HEK293T (cell line): Measurements from ENCODE around the gene SEPTIN5.

ENCODE experiments used
- CTCF ChIA-PET: fragments of 350-600 bp; formaldehyde crosslinking; extraction: SDS; loops from one replicate; lab custom pipeline; 2021; ENCODE audit warnings: antibody characterized with exemption, inconsistent platforms; lab: Yijun Ruan, JAX
- POLR2A ChIA-PET: fragments of 350-600 bp; formaldehyde crosslinking; extraction: SDS; loops from one replicate; lab custom pipeline; 2020; ENCODE audit warnings: antibody characterized with exemption, inconsistent platforms; lab: Yijun Ruan, JAX
- DNase-seq: peaks from one replicate; pipeline ENCODE4 v3.0.0; 2012; ENCODE audit warnings: mixed read lengths; ENCODE audit errors: extremely low spot score
- ARNT ChIP-seq: fragments of 450-650 bp; IDR thresholded peaks from 2 replicates; pipeline ENCODE4 v1.6.1; 2017; ENCODE audit warnings: mild to moderate bottlenecking
- BHLHE40 ChIP-seq: fragments of 450-650 bp; IDR thresholded peaks from 2 replicates; pipeline ENCODE4 v1.6.1; 2016; ENCODE audit warnings: mild to moderate bottlenecking, moderate library complexity, borderline replicate concordance
- CTBP1 ChIP-seq: fragments of 450-650 bp; IDR thresholded peaks from 2 replicates; pipeline ENCODE4 v1.6.1; 2016; ENCODE audit warnings: borderline replicate concordance
- ELF4 ChIP-seq: fragments of 450-650 bp; IDR thresholded peaks from 2 replicates; pipeline ENCODE4 v1.6.1; 2017; ENCODE audit warnings: antibody characterized with exemption
- FOXA1 ChIP-seq: fragments of 450-650 bp; IDR thresholded peaks from 2 replicates; pipeline ENCODE4 v1.6.1; 2016; ENCODE audit warnings: mild to moderate bottlenecking
- FOXK2 ChIP-seq: fragments of 450-650 bp; IDR thresholded peaks from 2 replicates; pipeline ENCODE4 v1.6.1; 2016; ENCODE audit warnings: mild to moderate bottlenecking
- FOXM1 ChIP-seq: fragments of 450-650 bp; IDR thresholded peaks from 2 replicates; pipeline ENCODE4 v1.6.1; 2017; ENCODE audit warnings: mild to moderate bottlenecking, borderline replicate concordance
- HDGF ChIP-seq: fragments of 450-650 bp; IDR thresholded peaks from 2 replicates; pipeline ENCODE4 v1.6.1; 2017; ENCODE audit warnings: antibody characterized with exemption, borderline replicate concordance
- L3MBTL2 ChIP-seq: fragments of 450-650 bp; conservative IDR thresholded peaks from 2 replicates; pipeline ENCODE4 v1.6.1; 2016; ENCODE audit warnings: mild to moderate bottlenecking
- LEF1 ChIP-seq: fragments of 450-650 bp; IDR thresholded peaks from 2 replicates; pipeline ENCODE4 v1.6.1; 2017; ENCODE audit warnings: mild to moderate bottlenecking, borderline replicate concordance
- NFRKB ChIP-seq: fragments of 450-650 bp; IDR thresholded peaks from 2 replicates; pipeline ENCODE4 v1.6.1; 2016; ENCODE audit warnings: mild to moderate bottlenecking, moderate library complexity
- SP1 ChIP-seq: fragments of 450-650 bp; IDR thresholded peaks from 2 replicates; pipeline ENCODE4 v1.6.1; 2017
- SUZ12 ChIP-seq: fragments of 450-650 bp; IDR thresholded peaks from 2 replicates; pipeline ENCODE4 v1.6.1; 2016; ENCODE audit warnings: mild to moderate bottlenecking
- TARDBP ChIP-seq: fragments of 450-650 bp; IDR thresholded peaks from 2 replicates; pipeline ENCODE4 v1.6.1; 2016
- ZNF384 ChIP-seq: fragments of 450-650 bp; IDR thresholded peaks from 2 replicates; pipeline ENCODE4 v1.6.1; 2016
- TF ChIP-seq, protein P1 (sequence below): fragments of 450-650 bp; IDR thresholded peaks from 2 replicates; pipeline ENCODE4 v1.6.1; 2016

The SEPTIN5 gene

DNA sequence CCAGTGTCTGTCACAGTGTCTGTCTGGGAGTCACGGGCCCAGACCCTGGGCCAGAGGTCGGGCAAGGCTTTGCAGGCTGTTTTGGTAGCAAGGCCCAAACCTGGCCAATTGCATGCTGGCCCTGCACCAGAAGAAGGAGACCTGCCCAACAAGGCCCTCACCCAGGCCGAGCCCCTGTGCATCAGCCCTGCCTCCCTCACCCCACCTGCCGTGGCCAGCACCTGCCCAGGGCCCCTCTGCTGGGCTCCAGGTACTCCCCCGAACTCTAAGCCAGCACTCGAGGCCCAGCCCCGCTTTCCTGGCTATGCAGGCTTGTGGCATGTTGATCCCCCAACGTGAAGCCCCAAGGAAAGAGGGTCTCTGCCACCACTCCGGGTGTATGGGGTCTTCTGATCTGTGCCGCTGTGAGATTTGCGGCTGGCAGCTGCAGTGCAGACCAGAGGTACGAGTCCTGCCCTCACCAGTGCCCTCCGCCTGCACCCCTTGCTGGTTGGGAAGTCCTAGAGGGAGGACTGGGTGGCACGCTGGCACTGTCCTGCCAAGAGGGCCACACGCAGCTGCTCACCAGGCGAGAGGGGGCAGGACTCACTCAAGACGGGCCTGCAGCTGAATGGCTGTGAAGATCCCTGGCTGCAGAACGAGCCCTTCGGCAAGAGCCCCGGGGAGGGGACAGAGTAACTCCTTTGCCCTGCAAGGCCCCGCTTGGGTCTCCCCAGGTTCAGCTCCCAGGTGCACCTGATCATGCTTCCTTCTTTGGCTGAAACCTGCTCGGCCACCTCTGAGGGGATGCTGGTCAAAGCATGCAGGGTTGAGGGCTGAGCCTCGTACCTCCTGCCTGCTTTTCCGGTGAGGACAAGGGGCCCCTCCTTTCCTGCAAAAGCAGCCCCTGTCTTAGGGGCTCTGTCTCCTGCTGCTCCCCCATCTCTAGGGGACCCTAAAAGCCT, 6.7 kb upstream of the SEPTIN5 start:
- CTCF ChIA-PET: interaction anchor here (2.3 kb wide), 1 partner anchor 16 kb away, joined by 5 read pairs; the partner anchor contains the start of gene GP1BB

DNA sequence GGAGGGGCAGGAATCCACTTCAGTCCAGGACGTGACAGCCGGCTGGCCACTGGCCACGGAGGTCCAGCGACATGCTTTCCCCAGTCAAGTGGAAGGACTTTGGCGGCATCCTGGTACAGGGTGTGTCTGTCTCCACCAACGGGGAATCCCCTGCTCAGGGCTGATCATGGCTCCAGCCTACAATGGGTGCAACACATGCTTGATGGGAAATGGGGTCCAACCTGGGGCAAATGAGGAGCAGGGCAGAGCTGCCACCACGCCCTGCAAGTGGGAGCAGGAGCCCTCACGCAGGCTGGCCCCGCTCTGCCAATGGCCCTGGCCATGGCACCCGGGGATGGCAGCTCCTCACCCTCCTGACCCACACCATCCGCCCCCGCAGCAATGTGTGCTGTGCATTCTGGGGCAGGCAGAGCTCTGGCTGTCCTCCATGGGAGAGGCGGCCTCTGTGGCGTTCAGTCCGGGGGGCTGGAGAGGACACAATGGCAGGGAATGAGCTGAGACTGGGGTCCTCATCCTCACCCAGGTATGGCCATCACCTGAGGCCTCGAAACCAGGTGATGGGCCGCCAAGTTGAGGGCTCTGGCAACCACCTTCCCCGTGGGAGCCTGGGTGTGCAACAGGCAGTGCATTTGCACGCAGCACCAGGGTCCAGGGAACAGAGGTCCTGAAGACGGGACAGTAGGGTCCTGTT, 5.8 kb upstream of the SEPTIN5 start:
- DNase-seq: no peak
- POLR2A ChIA-PET: no interaction called here
- TF ChIP-seq HDGF (no peak), FOXM1 (no peak), ELF4 (no peak), SUZ12 (no peak), FOXK2 (no peak), LEF1 (no peak), BHLHE40 (no peak), ARNT (no peak), ZNF384 (no peak), L3MBTL2 (no peak), NFRKB (no peak), FOXA1 (no peak)
- TF ChIP-seq, protein P1, sequence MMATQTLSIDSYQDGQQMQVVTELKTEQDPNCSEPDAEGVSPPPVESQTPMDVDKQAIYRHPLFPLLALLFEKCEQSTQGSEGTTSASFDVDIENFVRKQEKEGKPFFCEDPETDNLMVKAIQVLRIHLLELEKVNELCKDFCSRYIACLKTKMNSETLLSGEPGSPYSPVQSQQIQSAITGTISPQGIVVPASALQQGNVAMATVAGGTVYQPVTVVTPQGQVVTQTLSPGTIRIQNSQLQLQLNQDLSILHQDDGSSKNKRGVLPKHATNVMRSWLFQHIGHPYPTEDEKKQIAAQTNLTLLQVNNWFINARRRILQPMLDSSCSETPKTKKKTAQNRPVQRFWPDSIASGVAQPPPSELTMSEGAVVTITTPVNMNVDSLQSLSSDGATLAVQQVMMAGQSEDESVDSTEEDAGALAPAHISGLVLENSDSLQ: no peak
- CTCF ChIA-PET: interaction anchor here (0.9 to 2.3 kb wide), 2 partner anchors 15 to 22 kb away, joined by 3 to 5 read pairs; partner anchors contain the start of gene GP1BB

More for the DNA sequence above, 6.7 kb upstream of the SEPTIN5 start:
- POLR2A ChIA-PET: no interaction called here
- no peak for DNase-seq
- no peak for TF ChIP-seq ARNT
- no peak for TF ChIP-seq BHLHE40
- no peak for TF ChIP-seq TARDBP

- CTCF ChIA-PET: interaction anchor here (0.9 to 2.3 kb wide), 3 partner anchors 15 to 79 kb away, joined by 3 to 5 read pairs (median 3); partner anchors contain the start of gene GP1BB
- no peak for DNase-seq
- TF ChIP-seq FOXM1: no peak
- TF ChIP-seq ZNF384: no peak
- no peak for TF ChIP-seq SP1
- no peak for TF ChIP-seq BHLHE40
- TF ChIP-seq TARDBP: no peak
- TF ChIP-seq, protein P1: no peak
- no peak for TF ChIP-seq CTBP1
- no peak for TF ChIP-seq L3MBTL2
- no peak for TF ChIP-seq ELF4
- no peak for TF ChIP-seq NFRKB
- TF ChIP-seq SUZ12: no peak
- TF ChIP-seq FOXA1: no peak
- TF ChIP-seq FOXK2: no peak
- TF ChIP-seq HDGF: no peak
- no peak for TF ChIP-seq LEF1
- no peak for TF ChIP-seq ARNT
- POLR2A ChIA-PET: no interaction called here
Measured at GRCh38 chr22:19709063-19709769, 5.1 kb upstream of the SEPTIN5 start.

DNA sequence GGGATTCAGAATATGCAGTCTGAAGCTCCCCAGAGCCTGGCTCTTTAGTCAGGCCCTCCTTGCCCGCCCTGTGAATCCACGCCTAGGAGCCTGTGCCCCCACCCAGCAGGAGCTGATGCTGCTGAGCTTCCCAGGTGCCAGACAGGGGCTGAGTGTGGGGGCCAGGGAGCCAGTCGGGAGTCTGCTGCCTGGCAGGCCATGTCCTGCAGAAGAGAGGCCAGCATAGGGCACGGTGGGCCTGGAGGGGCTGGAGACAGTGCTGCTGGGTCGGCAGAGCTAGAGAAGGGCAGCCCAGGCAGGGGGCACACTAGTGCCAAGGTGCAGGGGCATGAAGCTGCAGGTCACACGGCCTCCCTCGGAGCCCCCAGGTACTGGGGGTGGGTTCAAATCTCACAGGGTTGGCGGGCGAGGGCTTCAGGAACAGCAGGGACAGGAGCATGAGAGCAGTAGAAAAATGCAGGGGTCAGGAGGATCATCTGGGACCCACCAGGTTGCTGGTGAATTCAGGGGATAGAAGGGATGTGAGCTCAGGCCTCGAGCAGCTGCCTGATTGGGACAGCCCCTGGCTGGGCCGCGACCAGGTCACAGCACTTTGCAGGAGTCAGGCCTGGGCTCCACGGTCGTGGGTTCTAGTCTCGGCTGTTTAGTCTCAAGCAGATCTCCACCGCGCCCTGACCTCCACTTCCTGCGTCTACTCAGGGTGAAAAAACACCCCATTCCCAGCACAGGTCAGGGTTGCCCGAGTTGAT, 4.1 kb upstream of the SEPTIN5 start:
- TF ChIP-seq NFRKB: no peak
- no peak for TF ChIP-seq FOXK2
- TF ChIP-seq SP1: no peak
- TF ChIP-seq, protein P1: no peak
- TF ChIP-seq BHLHE40: no peak
- no peak for TF ChIP-seq ARNT
- no peak for TF ChIP-seq CTBP1
- TF ChIP-seq SUZ12: no peak
- no peak for TF ChIP-seq FOXA1
- no peak for TF ChIP-seq FOXM1
- no peak for TF ChIP-seq LEF1
- no peak for TF ChIP-seq L3MBTL2
- TF ChIP-seq ELF4: no peak
- TF ChIP-seq TARDBP: no peak
- TF ChIP-seq HDGF: no peak
- no peak for TF ChIP-seq ZNF384
- POLR2A ChIA-PET: no interaction called here
- DNase-seq: no peak
- CTCF ChIA-PET: interaction anchor here (1.0 to 2.3 kb wide), 3 partner anchors 14 to 80 kb away, joined by 3 to 5 read pairs (median 3); partner anchors contain the start of gene GP1BB
